Effector memory CD4-positive, alpha-beta T cell (primary cell): Measurements from ENCODE around the gene RASD2.

Source experiments
- DNase-seq, 3 donors: peaks; one replicate each; pipeline ENCODE4 v3.0.0-alpha.2; 2020
- H3K27ac ChIP-seq: 2 replicates; pipeline ENCODE4 v1.7.0; 2013; ENCODE audit warnings: mild to moderate bottlenecking, low read length, moderate library complexity; ENCODE audit not compliant: insufficient read depth, poor library complexity, severe bottlenecking
- H3K27me3 ChIP-seq: replicated peaks from 2 replicates; pipeline ENCODE4 v1.7.0; 2013; ENCODE audit warnings: mild to moderate bottlenecking, low read length; ENCODE audit not compliant: insufficient read depth, control insufficient read depth, poor library complexity, severe bottlenecking
- H3K36me3 ChIP-seq: 2 replicates; pipeline ENCODE4 v1.7.0; 2013; ENCODE audit warnings: mild to moderate bottlenecking, low read length, moderate library complexity; ENCODE audit not compliant: control insufficient read depth, insufficient read depth
- H3K4me1 ChIP-seq: 2 replicates; pipeline ENCODE4 v1.7.0; 2013; ENCODE audit warnings: low read length, mild to moderate bottlenecking; ENCODE audit not compliant: control insufficient read depth, insufficient read depth, poor library complexity, severe bottlenecking
- H3K4me3 ChIP-seq: 2 replicates; pipeline ENCODE4 v1.7.0; 2013; ENCODE audit warnings: low read length, low read depth, mild to moderate bottlenecking; ENCODE audit not compliant: insufficient read depth, poor library complexity, severe bottlenecking
- H3K9me3 ChIP-seq: 2 replicates; pipeline ENCODE4 v1.7.0; 2013; ENCODE audit warnings: mild to moderate bottlenecking, low read length, moderate library complexity; ENCODE audit not compliant: control insufficient read depth

The RASD2 gene

GRCh38 chr22:35591714-35592417 lies 51.2 kb downstream of the RASD2 start:
- DNase-seq, result no peak
- Histone ChIP-seq H3K36me3 (no peaks in the 10 kb centered on the region), H3K27ac (no peak overlapping the region), H3K4me3 (no peak overlapping the region), H3K4me1 (no peaks in the 10 kb centered on the region), H3K27me3 (no peaks in the 10 kb centered on the region), H3K9me3 (no peaks in the 10 kb centered on the region)

- Histone ChIP-seq H3K27ac (no peak overlapping the region), H3K9me3 (no peaks in the 10 kb centered on the region), H3K27me3 (no peaks in the 10 kb centered on the region), H3K4me3 (no peak overlapping the region), H3K36me3 (no peaks in the 10 kb centered on the region), H3K4me1 (no peaks in the 10 kb centered on the region)
- no peak for DNase-seq
These were observed 51.9 kb downstream of the RASD2 start for GRCh38 chr22:35592418-35592967.

- Histone ChIP-seq H3K4me1 (no peaks in the 10 kb centered on the region), H3K9me3 (no peaks in the 10 kb centered on the region), H3K27me3 (no peaks in the 10 kb centered on the region), H3K4me3 (no peak overlapping the region), H3K36me3 (no peaks in the 10 kb centered on the region), H3K27ac (no peak overlapping the region)
- DNase-seq, result no peak
These were observed 52.6 kb downstream of the RASD2 start for GRCh38 chr22:35593071-35593890.

- Histone ChIP-seq H3K27me3 (no peaks in the 10 kb centered on the region), H3K9me3 (no peaks in the 10 kb centered on the region), H3K27ac (no peak overlapping the region), H3K4me3 (no peak overlapping the region), H3K36me3 (no peaks in the 10 kb centered on the region), H3K4me1 (no peaks in the 10 kb centered on the region)
- DNase-seq, result no peak
These were observed 53.4 kb downstream of the RASD2 start for GRCh38 chr22:35593891-35594470.

GRCh38 chr22:35594686-35595085 lies 54.1 kb downstream of the RASD2 start:
- no peaks in the 10 kb centered on the region for H3K36me3 ChIP-seq
- no peak overlapping the region for H3K4me3 ChIP-seq
- no peaks in the 10 kb centered on the region for H3K27me3 ChIP-seq
- H3K9me3 ChIP-seq, result no peaks in the 10 kb centered on the region
- no peak for DNase-seq
- no peak overlapping the region for H3K27ac ChIP-seq
- no peaks in the 10 kb centered on the region for H3K4me1 ChIP-seq

- H3K9me3 ChIP-seq, result no peaks in the 10 kb centered on the region
- H3K4me3 ChIP-seq, result no peak overlapping the region
- no peaks in the 10 kb centered on the region for H3K4me1 ChIP-seq
- DNase-seq, result no peak
- no peaks in the 10 kb centered on the region for H3K36me3 ChIP-seq
- no peak overlapping the region for H3K27ac ChIP-seq
- no peaks in the 10 kb centered on the region for H3K27me3 ChIP-seq
These were observed 56.2 kb downstream of the RASD2 start for GRCh38 chr22:35596821-35597220.

GRCh38 chr22:35597692-35598395 lies 57.2 kb downstream of the RASD2 start:
- H3K4me1 ChIP-seq, result no peaks in the 10 kb centered on the region
- H3K27me3 ChIP-seq, result no peaks in the 10 kb centered on the region
- H3K4me3 ChIP-seq, result no peak overlapping the region
- no peak overlapping the region for H3K27ac ChIP-seq
- DNase-seq, result no peak
- no peaks in the 10 kb centered on the region for H3K36me3 ChIP-seq
- H3K9me3 ChIP-seq, result no peaks in the 10 kb centered on the region

GRCh38 chr22:35598396-35598710 lies 57.7 kb downstream of the RASD2 start:
- no peaks in the 10 kb centered on the region for H3K9me3 ChIP-seq
- H3K27ac ChIP-seq, result no peak overlapping the region
- H3K36me3 ChIP-seq, result no peaks in the 10 kb centered on the region
- H3K27me3 ChIP-seq, result no peaks in the 10 kb centered on the region
- H3K4me1 ChIP-seq, result no peaks in the 10 kb centered on the region
- DNase-seq, result no peak
- H3K4me3 ChIP-seq, result no peak overlapping the region

- Histone ChIP-seq H3K4me1 (no peaks in the 10 kb centered on the region), H3K27ac (no peak overlapping the region)
These were observed 58.7 kb downstream of the RASD2 start for GRCh38 chr22:35599364-35599763.

More at GRCh38 chr22:35599364-35599763, 58.7 kb downstream of the RASD2 start:
- Histone ChIP-seq H3K27me3 (no peaks in the 10 kb centered on the region), H3K36me3 (no peaks in the 10 kb centered on the region), H3K4me3 (no peak overlapping the region), H3K9me3 (no peaks in the 10 kb centered on the region)
- no peak for DNase-seq
